ENCODE results near the gene COPZ2.
"Not testable (repeated sequence)": the region's sequence is repeated elsewhere in the genome, so short reads cannot be mapped to it uniquely, and the experiment has no call there.

The COPZ2 gene

GRCh38 chr17:48074322-48075081 lies 36.9 kb upstream of the COPZ2 start:
- TF ChIP-seq CTCF (conservative IDR thresholded peaks at IDR 0.05; ENCODE audit: low read depth, low read length) = peak; percentile 78
- Histone ChIP-seq H3K27ac (no peak overlapping the region), H2AFZ (ENCODE audit: low read depth) (no peak overlapping the region), H3K4me1 (ENCODE audit: low read depth, poor library complexity, severe bottlenecking) (peaks cover 7% of the 10 kb centered on the region), H3K4me3 (IDR thresholded peaks at IDR 0.05; ENCODE audit: insufficient read depth, low read depth, low read length) (no peak overlapping the region), H3K9ac (no peak overlapping the region), H3K79me2 (ENCODE audit: insufficient read depth, low read depth) (peaks cover 7% of the 10 kb centered on the region; the same call in 1 of the 2 replicates), H3K36me3 (ENCODE audit: insufficient read depth) (no peaks in the 10 kb centered on the region; the same call in 1 of the 2 replicates), H3K4me2 (no peak overlapping the region), H3K27me3 (ENCODE audit: insufficient read depth, low read depth) (no peaks in the 10 kb centered on the region), H4K20me1 (ENCODE audit: insufficient read depth) (peaks cover 4% of the 10 kb centered on the region; the same call in 1 of the 2 replicates)

- H3K27me3 ChIP-seq (ENCODE audit: insufficient read depth, low read depth); H3K27ac ChIP-seq; H3K4me3 ChIP-seq (IDR thresholded peaks at IDR 0.05; ENCODE audit: insufficient read depth, low read depth, low read length); H4K20me1 ChIP-seq (ENCODE audit: insufficient read depth); H3K4me1 ChIP-seq (ENCODE audit: low read depth, poor library complexity, severe bottlenecking); H2AFZ ChIP-seq (ENCODE audit: low read depth); H3K4me2 ChIP-seq; H3K79me2 ChIP-seq (ENCODE audit: insufficient read depth, low read depth); H3K36me3 ChIP-seq (ENCODE audit: insufficient read depth); H3K9ac ChIP-seq: not testable (repeated sequence)
Observed at GRCh38 chr17:48073566-48074094, 36.0 kb upstream of the COPZ2 start.

- not testable (repeated sequence) for H3K4me2 ChIP-seq; H3K27ac ChIP-seq; H3K4me1 ChIP-seq (ENCODE audit: low read depth, poor library complexity, severe bottlenecking); H3K27me3 ChIP-seq (ENCODE audit: insufficient read depth, low read depth); H3K79me2 ChIP-seq (ENCODE audit: insufficient read depth, low read depth); H3K36me3 ChIP-seq (ENCODE audit: insufficient read depth); H3K9ac ChIP-seq; H2AFZ ChIP-seq (ENCODE audit: low read depth); H4K20me1 ChIP-seq (ENCODE audit: insufficient read depth); H3K4me3 ChIP-seq (IDR thresholded peaks at IDR 0.05; ENCODE audit: insufficient read depth, low read depth, low read length)
Observed at GRCh38 chr17:48072811-48073210, 35.2 kb upstream of the COPZ2 start.

GRCh38 chr17:48071654-48072053 lies 34.1 kb upstream of the COPZ2 start:
- Histone ChIP-seq H2AFZ (ENCODE audit: low read depth) (no peak overlapping the region), H3K27me3 (ENCODE audit: insufficient read depth, low read depth) (no peaks in the 10 kb centered on the region), H4K20me1 (ENCODE audit: insufficient read depth) (peaks cover 4% of the 10 kb centered on the region; the same call in 1 of the 2 replicates), H3K4me1 (ENCODE audit: low read depth, poor library complexity, severe bottlenecking) (no peaks in the 10 kb centered on the region), H3K4me2 (no peak overlapping the region), H3K36me3 (ENCODE audit: insufficient read depth) (peaks cover 4% of the 10 kb centered on the region; the same call in 1 of the 2 replicates), H3K27ac (no peak overlapping the region), H3K79me2 (ENCODE audit: insufficient read depth, low read depth) (no peaks in the 10 kb centered on the region), H3K9ac (no peak overlapping the region), H3K4me3 (IDR thresholded peaks at IDR 0.05; ENCODE audit: insufficient read depth, low read depth, low read length) (no peak overlapping the region)
- no peak for TF ChIP-seq CTCF (conservative IDR thresholded peaks at IDR 0.05; ENCODE audit: low read depth, low read length)

GRCh38 chr17:48070195-48070594 lies 32.6 kb upstream of the COPZ2 start:
- H3K4me3 ChIP-seq (IDR thresholded peaks at IDR 0.05; ENCODE audit: insufficient read depth, low read depth, low read length) = no peak overlapping the region
- H3K4me1 ChIP-seq (ENCODE audit: low read depth, poor library complexity, severe bottlenecking) = no peaks in the 10 kb centered on the region
- no peak overlapping the region for H3K9ac ChIP-seq
- H3K36me3 ChIP-seq (ENCODE audit: insufficient read depth) = peaks cover 4% of the 10 kb centered on the region; the same call in 1 of the 2 replicates
- no peak overlapping the region for H2AFZ ChIP-seq (ENCODE audit: low read depth)
- no peak for TF ChIP-seq CTCF (conservative IDR thresholded peaks at IDR 0.05; ENCODE audit: low read depth, low read length)
- H3K4me2 ChIP-seq = no peak overlapping the region
- peaks cover 4% of the 10 kb centered on the region; the same call in 1 of the 2 replicates for H4K20me1 ChIP-seq (ENCODE audit: insufficient read depth)
- H3K27ac ChIP-seq = no peak overlapping the region
- H3K27me3 ChIP-seq (ENCODE audit: insufficient read depth, low read depth) = no peaks in the 10 kb centered on the region
- no peaks in the 10 kb centered on the region for H3K79me2 ChIP-seq (ENCODE audit: insufficient read depth, low read depth)

Data from KMS-11 (cell line).